ENCODE data around the gene TMEM131.

DNA sequence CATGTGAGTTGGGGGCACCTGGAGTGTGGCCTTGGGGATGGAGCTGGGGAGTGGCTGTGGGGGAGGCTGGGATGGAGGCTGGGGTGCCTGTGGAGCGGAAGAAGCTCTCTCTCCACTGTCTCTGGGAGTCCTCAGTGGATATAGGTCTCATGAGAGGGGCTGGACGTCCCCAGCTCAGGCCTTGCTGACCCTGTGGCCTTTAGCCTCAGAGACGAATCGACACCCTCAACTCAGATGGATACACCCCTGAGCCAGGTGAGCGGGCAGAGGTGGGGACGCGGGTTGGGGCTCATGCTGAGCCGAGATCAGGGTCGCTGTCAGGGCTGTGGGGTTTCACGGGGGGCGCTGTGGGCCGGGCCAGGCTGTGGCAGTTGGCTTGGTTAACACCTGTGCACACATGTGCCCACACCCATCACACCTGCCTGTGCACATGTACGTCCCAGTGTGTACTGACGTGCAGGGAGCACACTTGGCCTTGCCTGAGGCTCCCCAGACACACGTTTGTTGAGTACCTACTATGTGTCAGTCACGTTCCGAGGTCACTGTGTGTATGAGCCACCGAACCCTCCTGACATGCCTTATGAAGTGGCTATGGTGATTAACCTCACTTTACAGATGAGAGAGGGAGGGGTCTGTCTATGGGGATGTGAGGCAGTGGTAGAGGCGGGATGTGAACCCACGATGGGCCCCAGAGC lies 262.3 kb downstream of the TMEM131 start:
- no peak for TF ChIP-seq CTCF (IDR thresholded peaks at IDR 0.05; ENCODE audit: insufficient read depth, low read depth, low read length)
- no peak for TF ChIP-seq EZH2 (IDR thresholded peaks at IDR 0.05; ENCODE audit: insufficient read depth, low read length)

All from astrocyte (in vitro differentiated cells and primary cell).